BE2C (cell line): ENCODE data around the gene KCNJ10.

Experiments used
- DNase-seq: peaks from one replicate; pipeline ENCODE4 v3.0.0-alpha.2; 2020
- H3K27me3 ChIP-seq: fragments of 250-450 bp; sonication (Bioruptor Pico); 2 replicates; pipeline ENCODE4 v1.5.1; 2020; ENCODE audit warnings: mild to moderate bottlenecking
- H3K36me3 ChIP-seq: fragments of 250-450 bp; sonication (Bioruptor Pico); 2 replicates; pipeline ENCODE4 v1.5.1; 2020; ENCODE audit warnings: mild to moderate bottlenecking
- H3K4me1 ChIP-seq: fragments of 250-450 bp; sonication (Bioruptor Pico); 2 replicates; pipeline ENCODE4 v1.5.1; 2020
- H3K4me3 ChIP-seq: 2 replicates; pipeline ENCODE4 v1.5.1; 2011; ENCODE audit warnings: low read depth, low read length
- H3K9me3 ChIP-seq: fragments of 250-450 bp; sonication (Bioruptor Pico); 2 replicates; pipeline ENCODE4 v1.5.1; 2020
- TF ChIP-seq, protein P1 (sequence below): IDR thresholded peaks from 2 replicates; pipeline ENCODE4 v1.5.1; 2012; ENCODE audit warnings: mild to moderate bottlenecking, low read depth, low read length

The KCNJ10 gene

DNA sequence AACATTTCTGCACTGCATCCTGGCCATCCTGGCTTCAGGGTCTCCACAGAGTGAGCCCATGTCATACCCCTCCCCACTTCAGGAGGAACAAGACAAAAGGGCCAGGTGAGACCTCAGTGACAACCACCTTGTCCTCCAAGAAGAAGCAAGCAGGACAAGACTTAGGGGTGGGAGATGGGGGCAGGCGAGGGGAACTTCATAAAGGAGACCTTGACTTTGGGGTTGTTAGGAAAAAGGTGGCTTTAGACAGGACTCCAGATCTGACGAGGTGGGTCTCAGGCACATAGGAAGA lies 91.9 kb downstream of the KCNJ10 start:
- Histone ChIP-seq H3K9me3 (no peaks in the 10 kb centered on the region), H3K36me3 (no peaks in the 10 kb centered on the region), H3K27me3 (peaks cover 30% of the 10 kb centered on the region), H3K4me1 (no peaks in the 10 kb centered on the region), H3K4me3 (no peak overlapping the region)
- DNase-seq, result no peak
- TF ChIP-seq, protein P1, sequence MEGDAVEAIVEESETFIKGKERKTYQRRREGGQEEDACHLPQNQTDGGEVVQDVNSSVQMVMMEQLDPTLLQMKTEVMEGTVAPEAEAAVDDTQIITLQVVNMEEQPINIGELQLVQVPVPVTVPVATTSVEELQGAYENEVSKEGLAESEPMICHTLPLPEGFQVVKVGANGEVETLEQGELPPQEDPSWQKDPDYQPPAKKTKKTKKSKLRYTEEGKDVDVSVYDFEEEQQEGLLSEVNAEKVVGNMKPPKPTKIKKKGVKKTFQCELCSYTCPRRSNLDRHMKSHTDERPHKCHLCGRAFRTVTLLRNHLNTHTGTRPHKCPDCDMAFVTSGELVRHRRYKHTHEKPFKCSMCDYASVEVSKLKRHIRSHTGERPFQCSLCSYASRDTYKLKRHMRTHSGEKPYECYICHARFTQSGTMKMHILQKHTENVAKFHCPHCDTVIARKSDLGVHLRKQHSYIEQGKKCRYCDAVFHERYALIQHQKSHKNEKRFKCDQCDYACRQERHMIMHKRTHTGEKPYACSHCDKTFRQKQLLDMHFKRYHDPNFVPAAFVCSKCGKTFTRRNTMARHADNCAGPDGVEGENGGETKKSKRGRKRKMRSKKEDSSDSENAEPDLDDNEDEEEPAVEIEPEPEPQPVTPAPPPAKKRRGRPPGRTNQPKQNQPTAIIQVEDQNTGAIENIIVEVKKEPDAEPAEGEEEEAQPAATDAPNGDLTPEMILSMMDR, result no peak

DNA sequence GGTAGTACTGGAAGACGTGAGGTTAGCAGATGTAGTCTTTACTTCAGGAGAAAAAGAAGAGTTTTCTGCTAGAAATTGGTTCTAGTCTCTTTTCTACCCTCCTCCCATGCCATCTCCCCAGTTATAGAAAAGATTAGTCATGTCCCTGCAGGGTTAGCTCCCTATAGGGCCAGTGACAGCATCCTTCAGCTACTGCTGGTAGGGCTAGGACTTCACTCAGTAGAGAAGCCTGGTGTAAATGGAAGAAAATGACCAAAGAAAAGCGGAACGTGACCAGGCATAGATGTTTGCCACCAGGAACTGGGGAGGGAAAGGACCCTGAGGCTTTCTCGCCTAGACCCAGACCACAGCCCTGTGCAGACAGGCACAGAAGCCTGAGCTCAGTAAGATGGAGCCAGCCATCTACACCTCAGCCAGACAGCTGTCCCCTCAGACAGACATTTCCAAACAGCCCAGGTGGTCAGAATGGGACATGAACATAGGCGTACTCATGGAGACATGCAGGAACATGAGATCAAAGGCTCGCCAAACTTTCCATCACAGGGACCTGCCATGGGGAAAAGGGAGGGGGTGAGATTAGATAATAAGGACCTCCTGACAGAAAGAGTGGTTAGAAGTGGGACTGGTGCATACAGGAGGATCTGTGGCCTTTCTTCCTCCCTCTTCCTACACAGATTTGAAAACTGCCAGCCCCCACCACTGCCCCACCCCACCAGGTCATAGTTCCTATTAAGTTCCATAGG lies 92.4 kb downstream of the KCNJ10 start:
- no peak overlapping the region for H3K4me3 ChIP-seq
- no peaks in the 10 kb centered on the region for H3K36me3 ChIP-seq
- TF ChIP-seq, protein P1, result no peak
- H3K9me3 ChIP-seq, result no peaks in the 10 kb centered on the region
- no peaks in the 10 kb centered on the region for H3K4me1 ChIP-seq
- no peak for DNase-seq
- H3K27me3 ChIP-seq, result peaks cover 30% of the 10 kb centered on the region

DNA sequence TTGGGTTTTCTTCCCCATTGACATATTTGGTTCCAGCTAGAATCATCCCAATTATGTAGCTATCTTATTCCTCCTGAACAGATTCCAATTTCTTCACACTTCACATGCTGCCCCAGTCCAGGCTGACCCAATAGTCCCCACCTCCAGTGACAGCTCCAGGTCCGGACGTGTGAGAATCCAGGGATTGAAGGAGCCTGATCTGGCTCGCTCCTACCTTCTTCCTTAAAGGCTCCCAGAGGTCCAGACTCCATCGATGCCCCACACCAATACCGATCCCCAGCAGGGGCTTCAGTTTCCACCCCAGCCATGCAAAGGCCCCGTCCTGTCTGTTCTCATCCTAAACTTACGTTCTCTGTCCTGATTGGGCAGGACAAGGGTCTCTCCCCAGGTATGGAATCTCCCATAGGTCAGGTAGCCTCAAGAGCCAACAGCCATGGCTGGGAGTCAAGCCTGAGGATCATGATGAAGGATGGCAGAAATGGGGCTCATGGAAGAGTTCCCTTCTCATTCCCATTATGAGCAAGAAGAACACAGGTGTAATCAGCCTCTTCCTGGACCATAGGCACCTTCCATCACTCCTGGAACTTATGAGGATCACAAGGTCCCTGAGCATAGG lies 95.5 kb downstream of the KCNJ10 start:
- no peak overlapping the region for H3K4me3 ChIP-seq
- H3K36me3 ChIP-seq, result no peaks in the 10 kb centered on the region
- H3K9me3 ChIP-seq, result no peaks in the 10 kb centered on the region
- peaks cover 25% of the 10 kb centered on the region for H3K27me3 ChIP-seq
- TF ChIP-seq, protein P1, result no peak
- no peak for DNase-seq
- no peaks in the 10 kb centered on the region for H3K4me1 ChIP-seq

DNA sequence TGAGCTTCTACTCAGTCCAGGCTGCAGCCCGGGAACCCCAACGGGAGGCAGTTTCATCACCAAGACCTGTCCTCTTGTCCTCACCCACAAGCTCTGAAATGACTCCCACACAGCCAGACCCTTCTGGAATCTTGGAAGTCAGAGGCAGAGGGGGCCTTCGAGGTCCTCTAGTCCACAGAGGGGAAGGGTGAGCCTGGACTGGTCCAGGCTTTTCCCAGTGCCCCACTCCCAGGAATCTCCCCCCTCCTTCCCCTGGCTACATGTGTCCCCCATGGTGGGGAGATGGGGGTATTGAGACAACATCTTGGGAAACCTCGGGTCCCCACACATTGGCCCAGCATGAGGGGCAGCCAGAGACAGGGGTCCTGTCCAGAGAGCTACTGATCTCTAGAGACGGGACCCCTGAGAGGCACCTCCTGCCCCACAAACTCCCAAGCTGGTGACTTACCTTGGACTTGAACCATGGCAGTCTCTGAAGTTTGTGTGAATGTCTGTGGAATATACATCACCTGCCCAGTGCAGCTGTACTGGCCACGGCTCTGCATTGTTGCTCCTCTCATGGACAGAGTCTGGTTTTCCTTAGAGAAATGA lies 96.5 kb downstream of the KCNJ10 start:
- Histone ChIP-seq H3K36me3 (no peaks in the 10 kb centered on the region), H3K4me3 (no peak overlapping the region), H3K27me3 (peaks cover 19% of the 10 kb centered on the region), H3K4me1 (no peaks in the 10 kb centered on the region), H3K9me3 (no peaks in the 10 kb centered on the region)
- TF ChIP-seq, protein P1, result no peak
- DNase-seq, result no peak

DNA sequence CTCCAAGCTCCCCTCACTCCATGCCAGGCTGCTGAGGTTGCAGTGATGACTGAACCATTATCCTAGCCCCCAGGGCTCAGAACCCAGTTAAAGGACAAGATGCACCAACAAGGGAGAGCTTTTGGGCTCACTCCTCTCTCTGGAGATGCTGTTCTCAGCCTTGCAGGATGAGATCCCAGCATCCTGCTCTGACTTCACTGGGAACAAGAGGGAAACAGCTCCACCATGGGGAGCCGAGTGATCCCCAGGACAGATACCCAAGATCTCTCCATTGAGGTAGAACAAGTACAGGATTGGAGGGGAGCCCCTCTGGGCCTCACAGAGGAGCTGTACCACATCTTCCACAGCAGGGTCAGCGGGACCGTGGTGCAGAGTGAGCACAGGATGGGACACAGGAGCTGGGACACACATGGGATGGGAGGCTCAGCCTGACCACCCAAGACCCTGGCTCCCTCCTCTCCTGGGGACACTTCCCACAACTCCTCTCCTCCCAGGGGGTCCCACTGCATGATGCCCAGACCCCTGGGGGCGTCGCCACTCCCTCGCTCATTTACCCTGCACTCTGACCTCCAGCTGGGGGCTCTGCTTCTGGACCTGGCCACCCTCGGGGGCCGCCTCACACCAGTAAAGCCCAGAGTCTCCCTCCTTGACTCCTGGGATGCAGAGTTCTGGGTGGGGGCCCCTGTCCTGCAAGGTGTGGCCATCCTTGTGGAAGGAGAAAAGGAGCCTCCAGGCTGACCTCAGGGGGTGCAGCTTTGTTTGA lies 97.3 kb downstream of the KCNJ10 start:
- TF ChIP-seq, protein P1, result no peak
- H3K36me3 ChIP-seq, result no peaks in the 10 kb centered on the region
- H3K27me3 ChIP-seq, result peaks cover 18% of the 10 kb centered on the region
- H3K9me3 ChIP-seq, result no peaks in the 10 kb centered on the region
- H3K4me1 ChIP-seq, result no peaks in the 10 kb centered on the region
- no peak overlapping the region for H3K4me3 ChIP-seq
- no peak for DNase-seq
